Vagina (tissue), 2 donors: Measurements from ENCODE around the gene LAMC3. TPM values are rescaled to one million over a fixed set of nuclear protein-coding genes. Genes with fewer than 3 reads are reported as not detected.

ENCODE experiments used
- DNase-seq, 2 donors: peaks; one replicate each; pipeline ENCODE4 v3.0.0-alpha.2; 2017; ENCODE audit errors: extremely low spot score in 2 of 2
- H3K27ac ChIP-seq: fragments of 200-600 bp; sonication (generic); one replicate; pipeline ENCODE4 v1.5.1; 2019
- H3K27me3 ChIP-seq: fragments of 200-600 bp; sonication (generic); one replicate; pipeline ENCODE4 v1.5.1; 2019
- H3K36me3 ChIP-seq, 2 donors: fragments of 200-600 bp; sonication (generic); one replicate each; pipeline ENCODE4 v1.5.1; 2017 to 2019
- H3K4me1 ChIP-seq: fragments of 200-600 bp; sonication (generic); one replicate; pipeline ENCODE4 v1.5.1; 2019
- H3K4me3 ChIP-seq, 2 donors: fragments of 200-600 bp; sonication (generic); 1 replicate in 1 of 2; 2 replicates in 1 of 2; pipeline ENCODE4 v1.5.1; 2016 to 2019
- H3K9me3 ChIP-seq: fragments of 200-600 bp; sonication (generic); one replicate; pipeline ENCODE4 v1.5.1; 2019
- CTCF ChIP-seq, 3 experiments: fragments of 450-650 bp in 2 of 3; fragments of 200-600 bp in 1 of 3; sonication (generic) in 1 of 3; IDR thresholded peaks; one replicate each; pipeline ENCODE4 v1.5.1; 2017 to 2019; ENCODE audit warnings: antibody characterized with exemption in 3 of 3, mild to moderate bottlenecking in 2 of 3, moderate library complexity in 2 of 3
- POLR2A ChIP-seq, 2 donors: fragments of 450-650 bp; IDR thresholded peaks; one replicate each; pipeline ENCODE4 v1.6.1; 2017; ENCODE audit warnings: antibody characterized with exemption in 2 of 2, mild to moderate bottlenecking in 2 of 2, moderate library complexity in 2 of 2
- POLR2AphosphoS5 ChIP-seq, 2 donors: sonication (generic); formaldehyde crosslinking; IDR thresholded peaks; one replicate each; pipeline ENCODE4 v1.9.0; 2017; ENCODE audit warnings: antibody characterized with exemption in 2 of 2, mild to moderate bottlenecking in 2 of 2, low read depth in 1 of 2; ENCODE audit not compliant: insufficient read depth in 1 of 2
- intact Hi-C: fragments of 100-400 bp; cut with DNase I; formaldehyde crosslinking; loops from one replicate; pipeline ENCODE4 v1.15.1; 2023
- total RNA-seq: library from RNA; depleted of rRNA; stranded (reverse); fragments of >200 nt; gene quantifications from one replicate; pipeline ENCODE4 v1.2.3, GENCODE V29; 2016

LAMC3 gene
- total RNA-seq, 1 donor from 2014 or later = 13.3 TPM

GRCh38 chr9:131011274-131012022 lies 2.5 kb downstream of the LAMC3 start:
- H3K4me3 ChIP-seq = no peak overlapping the region
- DNase-seq = no peak
- H3K9me3 ChIP-seq = no peaks in the 10 kb centered on the region
- H3K4me1 ChIP-seq = peaks cover 21% of the 10 kb centered on the region
- no peaks in the 10 kb centered on the region for H3K27me3 ChIP-seq
- intact Hi-C loops = no loop called here
- TF ChIP-seq POLR2A (IDR thresholded peaks at IDR 0.05) = no peak
- no peak for TF ChIP-seq POLR2AphosphoS5 (IDR thresholded peaks at IDR 0.05; ENCODE audit: insufficient read depth in 1 of 2, low read depth in 1 of 2)
- no peak for TF ChIP-seq CTCF (IDR thresholded peaks at IDR 0.05)
- no peaks in the 10 kb centered on the region for H3K36me3 ChIP-seq
- no peak overlapping the region for H3K27ac ChIP-seq

- Histone ChIP-seq H3K4me3 (no peak overlapping the region), H3K9me3 (no peaks in the 10 kb centered on the region), H3K4me1 (peaks cover 21% of the 10 kb centered on the region), H3K36me3 (no peaks in the 10 kb centered on the region), H3K27me3 (no peaks in the 10 kb centered on the region), H3K27ac (no peak overlapping the region)
- intact Hi-C loops = no loop called here
- TF ChIP-seq CTCF (IDR thresholded peaks at IDR 0.05) (no peak), POLR2A (IDR thresholded peaks at IDR 0.05) (no peak), POLR2AphosphoS5 (IDR thresholded peaks at IDR 0.05; ENCODE audit: insufficient read depth in 1 of 2, low read depth in 1 of 2) (no peak)
- no peak for DNase-seq
Measured at GRCh38 chr9:131012023-131012334, 3.0 kb downstream of the LAMC3 start.

GRCh38 chr9:131012396-131012917 lies 3.5 kb downstream of the LAMC3 start:
- peaks cover 21% of the 10 kb centered on the region for H3K4me1 ChIP-seq
- no peaks in the 10 kb centered on the region for H3K27me3 ChIP-seq

GRCh38 chr9:131013015-131013755 lies 4.2 kb downstream of the LAMC3 start:
- Histone ChIP-seq H3K4me3 (no peak overlapping the region), H3K27me3 (no peaks in the 10 kb centered on the region), H3K4me1 (peaks cover 21% of the 10 kb centered on the region), H3K36me3 (no peaks in the 10 kb centered on the region), H3K27ac (peak overlapping the region; percentile 1), H3K9me3 (no peaks in the 10 kb centered on the region)
- no peak for DNase-seq
- TF ChIP-seq CTCF (IDR thresholded peaks at IDR 0.05) = no peak
- no peak for TF ChIP-seq POLR2A (IDR thresholded peaks at IDR 0.05)
- TF ChIP-seq POLR2AphosphoS5 (IDR thresholded peaks at IDR 0.05; ENCODE audit: insufficient read depth in 1 of 2, low read depth in 1 of 2) = no peak
- intact Hi-C loops = no loop called here

More at GRCh38 chr9:131012396-131012917, 3.5 kb downstream of the LAMC3 start:
- H3K27ac ChIP-seq = no peak overlapping the region
- no peak for DNase-seq
- no peak overlapping the region for H3K4me3 ChIP-seq
- no peaks in the 10 kb centered on the region for H3K9me3 ChIP-seq
- intact Hi-C loops = no loop called here
- no peaks in the 10 kb centered on the region for H3K36me3 ChIP-seq
- peak in 1 of 2 donors; percentile 58 for TF ChIP-seq POLR2AphosphoS5 (IDR thresholded peaks at IDR 0.05; ENCODE audit: insufficient read depth in 1 of 2, low read depth in 1 of 2)
- no peak for TF ChIP-seq POLR2A (IDR thresholded peaks at IDR 0.05)

- TF ChIP-seq POLR2A (IDR thresholded peaks at IDR 0.05) = no peak
- TF ChIP-seq CTCF (IDR thresholded peaks at IDR 0.05) = no peak
- TF ChIP-seq POLR2AphosphoS5 (IDR thresholded peaks at IDR 0.05; ENCODE audit: insufficient read depth in 1 of 2, low read depth in 1 of 2) = no peak
- Histone ChIP-seq H3K36me3 (no peaks in the 10 kb centered on the region), H3K4me1 (peaks cover 17% of the 10 kb centered on the region), H3K27me3 (no peaks in the 10 kb centered on the region), H3K9me3 (no peaks in the 10 kb centered on the region), H3K27ac (peak overlapping the region; percentile 1), H3K4me3 (no peak overlapping the region)
- intact Hi-C loops = no loop called here
- no peak for DNase-seq
Measured at GRCh38 chr9:131013771-131014676, 5.0 kb downstream of the LAMC3 start.
